ENCODE data around the gene DNAJA3. TPM values are rescaled to one million over a fixed set of nuclear protein-coding genes. Genes with fewer than 3 reads are reported as not detected.

DNAJA3 gene
- total and polyA plus RNA-seq, 12 donors, result 21.9 to 166 (median 76.5) TPM

DNA sequence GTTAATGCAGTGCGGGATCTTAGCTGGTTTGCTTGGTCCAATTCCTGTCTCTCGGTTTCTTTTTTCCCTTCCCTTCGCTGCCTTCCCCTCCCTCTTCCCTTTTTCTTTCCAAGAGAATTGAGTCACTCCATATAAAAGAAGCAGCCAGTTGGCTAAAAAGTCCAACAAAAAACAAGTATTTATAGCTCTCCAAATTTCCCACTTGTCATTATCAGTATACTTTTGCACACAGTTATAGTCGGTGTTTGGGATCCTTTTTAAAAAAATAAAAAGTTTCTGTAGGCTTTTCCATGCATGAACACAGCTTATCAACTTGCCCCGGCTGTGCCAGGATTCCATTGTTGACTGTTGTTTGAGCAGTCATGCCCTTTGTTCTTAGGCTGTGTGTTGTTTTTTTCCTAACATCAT lies 75.4 kb downstream of the DNAJA3 start:
- DNase-seq, result peak in 1 of 7 donors; percentile 24
- Histone ChIP-seq H3K36me3 (replicated peaks in 1 of 2) (no peaks in the 10 kb centered on the region), H3K27ac (peak overlapping the region; percentile 76 to 88 (median 84)), H3K27me3 (no peaks in the 10 kb centered on the region), H3K4me1 (replicated peaks in 1 of 2) (peaks cover 4 to 29% of the 10 kb centered on the region in 2 donors), H3K4me3 (peak overlapping the region in 1 of 4 donors; percentile 38), H3K9me3 (replicated peaks in 1 of 3) (no peaks in the 10 kb centered on the region)
- TF ChIP-seq POLR2A (IDR thresholded peaks at IDR 0.05) (peak in 1 of 2 donors; percentile 21), CTCF (IDR thresholded peaks at IDR 0.05) (no peak)
- 16 to 25% (median 22%) methylated on average over 5 of the region's 5 CpGs for WGBS, 4 donors
- intact Hi-C loops (cut with DNase I), result no loop called here

GRCh38 chr16:4505356-4506147 lies 79.9 kb downstream of the DNAJA3 start:
- Histone ChIP-seq H3K4me3 (no peak overlapping the region), H3K9me3 (replicated peaks in 1 of 3) (no peaks in the 10 kb centered on the region), H3K36me3 (replicated peaks in 1 of 2) (peaks cover 0 to 41% of the 10 kb centered on the region in 2 donors), H3K27me3 (no peaks in the 10 kb centered on the region), H3K4me1 (replicated peaks in 1 of 2) (peaks cover 2 to 16% of the 10 kb centered on the region in 2 donors), H3K27ac (no peak overlapping the region)
- intact Hi-C loops (cut with DNase I), result loop anchor here in 1 of 2 donors (5.0 kb wide), 1 partner anchor 42 kb away; no protein-coding TSS in a partner anchor
- DNase-seq, result peak in 1 of 7 donors; percentile 35
- TF ChIP-seq CTCF (IDR thresholded peaks at IDR 0.05) (no peak), POLR2A (IDR thresholded peaks at IDR 0.05) (no peak)
- 70 to 79% (median 73%) methylated on average over 12 to 13 of the region's 13 CpGs for WGBS, 4 donors

Small RNAs within 50 kb of the gene (small RNA-seq; reads per million reads assigned to genes)
- gene AC012676.2, result 0 reads per million in 2 donors

Other genes with a start within 250 kb of the DNAJA3 start
- 1 to 10 TPM in 2 of 9 donors, under 1 TPM in 5, not detected in 2; 0.29 to 1.8 (median 0.58) TPM for gene SRL, start 183.8 kb upstream of the DNAJA3 start, total RNA-seq
- gene SRL, start 183.8 kb upstream of the DNAJA3 start, polyA plus RNA-seq, result under 1 TPM; 0.24 to 0.57 (median 0.46) TPM
- gene TFAP4, start 152.8 kb upstream of the DNAJA3 start, total RNA-seq, result 10 to 100 TPM in 2 of 9 donors, 1 to 10 TPM in 7; 2.5 to 15.4 (median 6.1) TPM
- 10 to 100 TPM in 1 of 3 donors, 1 to 10 TPM in 2; 3.3 to 10.3 (median 4.5) TPM for gene TFAP4, start 152.8 kb upstream of the DNAJA3 start, polyA plus RNA-seq
- 10 to 100 TPM in 8 of 9 donors, 1 to 10 TPM in 1; 3.3 to 36.2 (median 17.9) TPM for gene GLIS2, start 109.8 kb upstream of the DNAJA3 start, total RNA-seq
- 10 to 100 TPM in 2 of 3 donors, 1 to 10 TPM in 1; 2.0 to 16.7 (median 13.4) TPM for gene GLIS2, start 109.8 kb upstream of the DNAJA3 start, polyA plus RNA-seq
- 100 to 1,000 TPM in 1 of 9 donors, 10 to 100 TPM in 8; 35.5 to 162 (median 55.3) TPM for gene PAM16, start 74.5 kb upstream of the DNAJA3 start, total RNA-seq
- 100 to 1,000 TPM in 2 of 3 donors, 10 to 100 TPM in 1; 25.0 to 310 (median 285) TPM for gene PAM16, start 74.5 kb upstream of the DNAJA3 start, polyA plus RNA-seq
- 10 to 100 TPM in 8 of 9 donors, 1 to 10 TPM in 1; 2.2 to 44.7 (median 21.7) TPM for gene VASN, start 54.0 kb upstream of the DNAJA3 start, total RNA-seq
- gene VASN, start 54.0 kb upstream of the DNAJA3 start, polyA plus RNA-seq, result 10 to 100 TPM in 2 of 3 donors, under 1 TPM in 1; 0.77 to 23.9 (median 15.5) TPM
- gene CORO7, start 9.3 kb upstream of the DNAJA3 start, total RNA-seq, result 10 to 100 TPM in 8 of 9 donors, 1 to 10 TPM in 1; 10.0 to 56.5 (median 35.8) TPM
- 10 to 100 TPM in 2 of 3 donors, 1 to 10 TPM in 1; 4.3 to 61.0 (median 27.9) TPM for gene CORO7, start 9.3 kb upstream of the DNAJA3 start, polyA plus RNA-seq
- gene NMRAL1, start 48.8 kb downstream of the DNAJA3 start, total RNA-seq, result 100 to 1,000 TPM in 1 of 9 donors, 10 to 100 TPM in 8; 51.3 to 104 (median 79.3) TPM
- gene NMRAL1, start 48.8 kb downstream of the DNAJA3 start, polyA plus RNA-seq, result 100 to 1,000 TPM in 2 of 3 donors, 10 to 100 TPM in 1; 35.0 to 139 (median 126) TPM
- 100 to 1,000 TPM in 1 of 9 donors, 10 to 100 TPM in 8; 46.0 to 113 (median 67.3) TPM for gene HMOX2, start 50.5 kb downstream of the DNAJA3 start, total RNA-seq
- 100 to 1,000 TPM in 1 of 3 donors, 10 to 100 TPM in 2; 36.1 to 114 (median 39.0) TPM for gene HMOX2, start 50.5 kb downstream of the DNAJA3 start, polyA plus RNA-seq
- 10 to 100 TPM; 26.0 to 68.0 (median 48.4) TPM for gene CDIP1, start 112.9 kb downstream of the DNAJA3 start, total RNA-seq
- 10 to 100 TPM; 23.6 to 41.6 (median 24.5) TPM for gene CDIP1, start 112.9 kb downstream of the DNAJA3 start, polyA plus RNA-seq
- under 1 TPM; 0.14 to 0.61 (median 0.30) TPM for gene C16orf96, start 130.5 kb downstream of the DNAJA3 start, total RNA-seq
- under 1 TPM in 2 of 3 donors, not detected in 1; 0.07 to 0.16 TPM for gene C16orf96, start 130.5 kb downstream of the DNAJA3 start, polyA plus RNA-seq
- 10 to 100 TPM; 12.0 to 34.3 (median 17.4) TPM for gene UBALD1, start 189.0 kb downstream of the DNAJA3 start, total RNA-seq
- 10 to 100 TPM in 2 of 3 donors, 1 to 10 TPM in 1; 3.7 to 92.7 (median 31.9) TPM for gene UBALD1, start 189.0 kb downstream of the DNAJA3 start, polyA plus RNA-seq
- gene MGRN1, start 199.0 kb downstream of the DNAJA3 start, total RNA-seq, result 10 to 100 TPM; 17.5 to 94.1 (median 71.8) TPM
- gene MGRN1, start 199.0 kb downstream of the DNAJA3 start, polyA plus RNA-seq, result 10 to 100 TPM; 23.3 to 35.6 (median 27.3) TPM

Data from adrenal gland (tissue), 12 donors.